Measurements from ENCODE around the gene CAPG. TPM values are rescaled to one million over a fixed set of nuclear protein-coding genes. Genes with fewer than 3 reads are reported as not detected.

Gene CAPG
- total and polyA plus RNA-seq, 10 of the 15 experiments (the other 5 are each of a cell fraction or from before 2014, with no cell fraction given), result 26.3 to 192 (median 100) TPM

GRCh38 chr2:85378257-85378656, 31.9 kb downstream of the CAPG start:
- no peak overlapping the region for H3K9ac ChIP-seq (ENCODE audit: control insufficient read depth, insufficient read depth, low read length)
- ATAC-seq, result no peak
- no peaks in the 10 kb centered on the region for H3K79me2 ChIP-seq (ENCODE audit: control insufficient read depth, insufficient read depth, low read length)
- intact Hi-C loops (cut with micrococcal nuclease; ENCODE audit: unreplicated experiment), result no loop called here
- in situ Hi-C loops (cut with MboI), result no loop called here
- no peaks in the 10 kb centered on the region for H3K4me1 ChIP-seq (ENCODE audit: control insufficient read depth, insufficient read depth, low read length)
- WGBS (ENCODE audit: insufficient coverage, insufficient replicate concordance, low lambda C conversion rate, missing lambda C conversion rate), result 77% methylated on average over 5 of the region's 5 CpGs
- H3K4me2 ChIP-seq (ENCODE audit: control insufficient read depth, insufficient read depth), result no peak overlapping the region
- H4K20me1 ChIP-seq (ENCODE audit: control insufficient read depth, insufficient read depth), result no peaks in the 10 kb centered on the region
- no TSS peak for BruUV-seq (replicated peaks)
- H2AFZ ChIP-seq (ENCODE audit: control insufficient read depth, low read depth, low read length), result no peak overlapping the region
- no peak for FAIRE-seq
- H3K9me3 ChIP-seq (replicated peaks; ENCODE audit: control insufficient read depth, insufficient read depth, low read length), result no peaks in the 10 kb centered on the region
- no peak overlapping the region for H3K4me3 ChIP-seq
- no peaks in the 10 kb centered on the region for H3K27me3 ChIP-seq (replicated peaks in 1 of 2; ENCODE audit: control insufficient read depth in 2 of 2, insufficient read depth in 2 of 2, low read length in 1 of 2)
- TF ChIP-seq KAT2A (conservative IDR thresholded peaks at IDR 0.05; ENCODE audit: control insufficient read depth, low read depth, low read length) (no peak), CUX1 (IDR thresholded peaks at IDR 0.05; ENCODE audit: insufficient replicate concordance, low read depth, low read length) (no peak), PKNOX1 (IDR thresholded peaks at IDR 0.05) (no peak), SMAD5 (IDR thresholded peaks at IDR 0.05; ENCODE audit: low read depth) (no peak), RAD21 (IDR thresholded peaks at IDR 0.05; ENCODE audit: insufficient read depth, low read depth, low read length) (no peak), ZNF622 (IDR thresholded peaks at IDR 0.05) (no peak)
- TF ChIP-seq, protein P1, sequence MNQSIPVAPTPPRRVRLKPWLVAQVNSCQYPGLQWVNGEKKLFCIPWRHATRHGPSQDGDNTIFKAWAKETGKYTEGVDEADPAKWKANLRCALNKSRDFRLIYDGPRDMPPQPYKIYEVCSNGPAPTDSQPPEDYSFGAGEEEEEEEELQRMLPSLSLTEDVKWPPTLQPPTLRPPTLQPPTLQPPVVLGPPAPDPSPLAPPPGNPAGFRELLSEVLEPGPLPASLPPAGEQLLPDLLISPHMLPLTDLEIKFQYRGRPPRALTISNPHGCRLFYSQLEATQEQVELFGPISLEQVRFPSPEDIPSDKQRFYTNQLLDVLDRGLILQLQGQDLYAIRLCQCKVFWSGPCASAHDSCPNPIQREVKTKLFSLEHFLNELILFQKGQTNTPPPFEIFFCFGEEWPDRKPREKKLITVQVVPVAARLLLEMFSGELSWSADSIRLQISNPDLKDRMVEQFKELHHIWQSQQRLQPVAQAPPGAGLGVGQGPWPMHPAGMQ (IDR thresholded peaks at IDR 0.05; ENCODE audit: borderline replicate concordance), result no peak
- H3K27ac ChIP-seq (ENCODE audit: control insufficient read depth, insufficient read depth), result no peak overlapping the region
- ChIA-PET SMC1A (ENCODE audit: uncharacterized antibody, unreplicated experiment) (interaction anchor here (1.1 kb wide), 1 partner anchor 11 kb away, joined by 3 read pairs; no protein-coding TSS in a partner anchor), RAD21 (ENCODE audit: unreplicated experiment) (no interaction called here), CTCF (no interaction called here), POLR2A (no interaction called here)
- DNase-seq (ENCODE audit: low read depth, low spot score), result no peak
- peaks cover 0 to 4% of the 10 kb centered on the region in 2 experiments; a peak in 1 of 4 replicates for H3K36me3 ChIP-seq (ENCODE audit: control insufficient read depth in 2 of 2, insufficient read depth in 2 of 2, low read length in 1 of 2)
